Measurements from ENCODE around the gene HDAC4. TPM values are rescaled to one million over a fixed set of nuclear protein-coding genes. Genes with fewer than 3 reads are reported as not detected.

The HDAC4 gene
- total RNA-seq, 2 experiments from 2014 or later: 22.6 to 24.5 TPM

DNA sequence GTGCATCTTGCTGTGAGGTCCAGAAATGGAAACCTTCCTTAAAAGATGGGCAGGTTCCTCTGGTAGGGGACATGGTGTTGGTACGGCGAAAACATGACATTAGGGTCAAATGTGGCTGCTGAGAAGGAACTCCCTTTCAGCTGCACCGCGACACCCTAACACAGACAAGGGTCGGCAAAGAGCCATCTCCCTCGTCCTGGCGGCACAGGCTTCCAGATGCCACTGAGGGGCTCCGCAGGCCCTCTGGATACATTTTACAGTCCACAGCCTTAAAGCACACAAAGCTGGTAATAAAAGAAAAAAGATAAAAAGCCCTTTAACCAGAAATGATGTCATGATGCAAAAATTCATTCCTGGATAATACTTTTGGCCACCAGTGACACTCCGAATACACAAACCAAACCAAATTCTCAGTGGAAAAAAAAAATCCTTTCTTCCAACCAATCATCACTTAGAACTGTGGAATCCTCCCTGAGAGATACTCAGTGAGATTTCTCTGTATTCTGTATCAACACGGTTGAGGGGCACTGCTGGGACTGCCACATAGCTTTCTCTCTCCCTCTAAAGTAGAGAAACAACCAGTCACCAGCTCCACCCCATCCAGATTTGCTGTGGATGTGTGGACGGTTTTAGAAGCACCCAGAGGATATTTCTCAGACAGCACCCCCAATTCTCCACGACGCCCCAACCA lies 174.8 kb downstream of the HDAC4 start:
- peak overlapping the region; percentile 21 for H3K27ac Mint-ChIP-seq
- H3K4me3 Mint-ChIP-seq: no peak overlapping the region
- no peaks in the 10 kb centered on the region for H3K27me3 Mint-ChIP-seq

DNA sequence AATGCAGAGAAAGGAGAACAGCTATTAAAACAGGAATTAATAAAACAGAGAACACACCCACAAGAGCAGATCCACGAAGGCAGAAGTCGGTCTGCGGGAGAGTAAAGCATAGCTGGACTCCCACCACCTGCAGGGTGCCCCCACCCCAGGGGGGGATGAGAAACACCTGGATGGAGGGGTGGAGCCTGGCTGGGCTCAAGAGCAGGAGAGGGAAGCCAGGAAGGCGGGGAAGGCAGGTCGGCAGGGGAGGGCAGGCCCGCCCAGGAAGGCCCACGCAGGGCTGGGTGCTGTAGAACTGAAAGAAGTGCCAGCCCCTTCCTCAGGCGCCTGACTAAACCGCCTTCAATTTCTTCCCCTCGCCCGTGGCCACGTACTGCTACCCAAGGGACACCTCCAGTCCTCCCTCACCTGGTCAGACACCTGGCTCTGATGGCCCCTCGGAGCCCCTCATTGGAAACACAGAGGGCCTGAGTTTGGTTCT lies 175.4 kb downstream of the HDAC4 start:
- H3K27me3 Mint-ChIP-seq: no peaks in the 10 kb centered on the region
- peaks cover 59% of the 10 kb centered on the region for H3K4me1 Mint-ChIP-seq (ENCODE audit: low read depth)
- no peaks in the 10 kb centered on the region for H3K9me3 Mint-ChIP-seq
- ATAC-seq: peak; percentile 41
- POLR2A ChIA-PET: interaction anchor here (1.5 kb wide), 1 partner anchor 9 kb away, joined by 5 read pairs; no protein-coding TSS in a partner anchor
- H3K36me3 Mint-ChIP-seq (ENCODE audit: low read depth): no peaks in the 10 kb centered on the region
- intact Hi-C loops (cut with micrococcal nuclease): no loop called here
- CTCF ChIA-PET: no interaction called here
- no peak for DNase-seq
- TF ChIP-seq, protein P1, sequence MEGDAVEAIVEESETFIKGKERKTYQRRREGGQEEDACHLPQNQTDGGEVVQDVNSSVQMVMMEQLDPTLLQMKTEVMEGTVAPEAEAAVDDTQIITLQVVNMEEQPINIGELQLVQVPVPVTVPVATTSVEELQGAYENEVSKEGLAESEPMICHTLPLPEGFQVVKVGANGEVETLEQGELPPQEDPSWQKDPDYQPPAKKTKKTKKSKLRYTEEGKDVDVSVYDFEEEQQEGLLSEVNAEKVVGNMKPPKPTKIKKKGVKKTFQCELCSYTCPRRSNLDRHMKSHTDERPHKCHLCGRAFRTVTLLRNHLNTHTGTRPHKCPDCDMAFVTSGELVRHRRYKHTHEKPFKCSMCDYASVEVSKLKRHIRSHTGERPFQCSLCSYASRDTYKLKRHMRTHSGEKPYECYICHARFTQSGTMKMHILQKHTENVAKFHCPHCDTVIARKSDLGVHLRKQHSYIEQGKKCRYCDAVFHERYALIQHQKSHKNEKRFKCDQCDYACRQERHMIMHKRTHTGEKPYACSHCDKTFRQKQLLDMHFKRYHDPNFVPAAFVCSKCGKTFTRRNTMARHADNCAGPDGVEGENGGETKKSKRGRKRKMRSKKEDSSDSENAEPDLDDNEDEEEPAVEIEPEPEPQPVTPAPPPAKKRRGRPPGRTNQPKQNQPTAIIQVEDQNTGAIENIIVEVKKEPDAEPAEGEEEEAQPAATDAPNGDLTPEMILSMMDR (IDR thresholded peaks at IDR 0.05): no peak
- peak overlapping the region; percentile 65 for H3K27ac Mint-ChIP-seq
- no peak overlapping the region for H3K4me3 Mint-ChIP-seq

More for the DNA sequence above, 174.8 kb downstream of the HDAC4 start:
- ChIA-PET POLR2A (interaction anchor here (1.5 kb wide), 1 partner anchor 9 kb away, joined by 5 read pairs; no protein-coding TSS in a partner anchor), CTCF (interaction anchor here (1.6 kb wide), 1 partner anchor 10 kb away, joined by 3 read pairs; no protein-coding TSS in a partner anchor)
- ATAC-seq: no peak
- no peak for DNase-seq
- Mint-ChIP-seq H3K9me3 (no peaks in the 10 kb centered on the region), H3K4me1 (ENCODE audit: low read depth) (peaks cover 61% of the 10 kb centered on the region), H3K36me3 (ENCODE audit: low read depth) (no peaks in the 10 kb centered on the region)
- intact Hi-C loops (cut with micrococcal nuclease): no loop called here
- TF ChIP-seq, protein P1 (IDR thresholded peaks at IDR 0.05): no peak

DNA sequence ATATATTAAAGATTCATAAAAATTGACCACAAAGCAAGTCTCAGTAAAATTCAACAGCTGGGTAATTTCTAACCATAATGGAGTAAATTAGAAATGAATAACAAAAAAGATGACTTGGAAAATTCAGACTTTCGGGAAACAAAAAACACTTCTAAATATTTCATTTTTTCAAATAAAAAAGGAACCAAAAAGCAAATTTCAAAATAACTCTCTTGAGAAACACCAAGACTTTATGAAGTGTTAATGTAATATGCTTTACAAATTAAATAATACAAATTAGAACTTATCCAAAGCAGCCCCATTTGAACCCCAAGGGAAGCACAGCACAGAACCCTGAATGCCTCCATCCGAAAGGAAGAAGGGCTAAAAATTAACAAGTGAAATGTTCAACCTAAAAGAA lies 175.9 kb downstream of the HDAC4 start:
- ChIA-PET POLR2A (interaction anchor here (1.5 kb wide), 1 partner anchor 8 kb away, joined by 5 read pairs; no protein-coding TSS in a partner anchor), CTCF (no interaction called here)
- Mint-ChIP-seq H3K4me3 (no peak overlapping the region), H3K27me3 (no peaks in the 10 kb centered on the region), H3K36me3 (ENCODE audit: low read depth) (no peaks in the 10 kb centered on the region), H3K27ac (peak overlapping the region; percentile 65), H3K4me1 (ENCODE audit: low read depth) (peaks cover 61% of the 10 kb centered on the region), H3K9me3 (no peaks in the 10 kb centered on the region)
- intact Hi-C loops (cut with micrococcal nuclease): no loop called here
- DNase-seq (no peak), ATAC-seq (no peak)
- TF ChIP-seq, protein P1 (IDR thresholded peaks at IDR 0.05): no peak

DNA sequence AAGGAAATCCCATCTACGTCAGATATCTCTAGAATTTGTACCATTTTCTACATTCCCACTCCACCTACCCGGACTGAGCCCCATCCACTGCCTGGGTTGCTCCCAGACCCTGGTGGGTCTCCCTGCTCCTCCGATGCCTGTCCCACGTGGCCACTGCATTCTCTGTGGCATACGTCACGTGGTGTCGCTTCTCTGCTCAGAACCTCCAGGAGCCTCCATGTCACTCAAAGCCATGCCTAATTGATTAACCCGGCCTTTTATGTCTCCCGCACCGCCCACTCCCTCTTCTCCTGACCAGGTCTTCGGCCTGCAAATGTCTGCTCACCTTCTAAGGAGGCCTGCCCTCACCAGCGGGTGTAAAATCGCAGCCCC lies 176.6 kb downstream of the HDAC4 start:
- no peak overlapping the region for H3K27ac Mint-ChIP-seq

More for the DNA sequence above, 176.6 kb downstream of the HDAC4 start:
- ChIA-PET CTCF (no interaction called here), POLR2A (interaction anchor here (1.5 kb wide), 1 partner anchor 7 kb away, joined by 5 read pairs; no protein-coding TSS in a partner anchor)
- Mint-ChIP-seq H3K4me1 (ENCODE audit: low read depth) (peaks cover 62% of the 10 kb centered on the region), H3K36me3 (ENCODE audit: low read depth) (peaks cover under 1% of the 10 kb centered on the region), H3K9me3 (peaks cover 2% of the 10 kb centered on the region), H3K27me3 (no peaks in the 10 kb centered on the region), H3K4me3 (no peak overlapping the region)
- TF ChIP-seq, protein P1 (IDR thresholded peaks at IDR 0.05): no peak
- intact Hi-C loops (cut with micrococcal nuclease): no loop called here
- DNase-seq (no peak), ATAC-seq (no peak)

Data from activated CD8-positive, alpha-beta T cell treated with anti-CD3 and anti-CD28 coated beads for 36 hours (primary cell).